GM18861 (cell line): ENCODE results near the gene LRRC7.

ENCODE experiments used
- ATAC-seq: cut with Tn5 transposase; IDR thresholded peaks from one replicate; pipeline ENCODE4 v1.9.1; 2021; ENCODE audit not compliant: unreplicated experiment

The LRRC7 gene

GRCh38 chr1:69765951-69766350 is 198.2 kb downstream of the LRRC7 start:
- no peak for ATAC-seq

GRCh38 chr1:69766431-69767180 is 198.9 kb downstream of the LRRC7 start:
- no peak for ATAC-seq

- ATAC-seq, result no peak
These were observed 208.8 kb downstream of the LRRC7 start for GRCh38 chr1:69776555-69776954.

DNA sequence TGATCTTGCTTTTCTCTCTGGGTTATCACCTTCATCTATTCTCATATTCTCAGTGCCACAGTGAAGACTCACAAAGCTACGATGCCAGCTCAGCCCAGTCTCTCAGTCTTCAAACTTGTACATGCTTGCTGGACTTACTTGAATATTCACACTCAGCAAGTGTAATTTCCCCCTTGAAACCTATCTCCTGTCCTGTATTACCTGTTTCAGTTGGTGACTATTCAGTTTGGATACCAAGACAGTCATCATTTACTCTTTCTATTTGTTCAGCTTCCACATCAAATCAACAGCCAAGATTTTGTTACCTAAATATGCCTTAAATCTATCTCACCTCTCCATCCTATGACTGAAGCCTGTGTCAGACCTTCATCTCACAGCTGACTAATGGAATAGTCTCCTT is 209.7 kb downstream of the LRRC7 start:
- ATAC-seq, result no peak

DNA sequence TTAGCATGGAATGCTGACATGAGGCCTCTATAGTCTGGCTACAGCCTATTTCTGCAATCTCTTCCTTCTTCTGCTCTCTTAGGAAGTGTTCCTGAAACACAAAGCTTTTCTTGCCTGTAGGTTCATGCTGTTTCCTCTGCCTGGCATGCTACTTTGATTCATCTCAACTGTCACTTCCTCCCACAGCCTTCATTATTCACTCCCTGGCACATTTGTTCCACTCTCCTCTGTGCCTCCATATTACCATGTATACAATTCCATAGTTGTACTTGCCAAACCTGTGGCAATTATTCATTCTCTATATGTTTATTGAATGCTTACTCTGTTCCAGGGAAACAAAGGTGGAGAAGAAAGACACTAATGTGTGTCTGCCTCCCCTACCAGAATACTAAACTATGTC is 210.2 kb downstream of the LRRC7 start:
- ATAC-seq, result no peak

GRCh38 chr1:69787151-69787550 is 219.4 kb downstream of the LRRC7 start:
- no peak for ATAC-seq

DNA sequence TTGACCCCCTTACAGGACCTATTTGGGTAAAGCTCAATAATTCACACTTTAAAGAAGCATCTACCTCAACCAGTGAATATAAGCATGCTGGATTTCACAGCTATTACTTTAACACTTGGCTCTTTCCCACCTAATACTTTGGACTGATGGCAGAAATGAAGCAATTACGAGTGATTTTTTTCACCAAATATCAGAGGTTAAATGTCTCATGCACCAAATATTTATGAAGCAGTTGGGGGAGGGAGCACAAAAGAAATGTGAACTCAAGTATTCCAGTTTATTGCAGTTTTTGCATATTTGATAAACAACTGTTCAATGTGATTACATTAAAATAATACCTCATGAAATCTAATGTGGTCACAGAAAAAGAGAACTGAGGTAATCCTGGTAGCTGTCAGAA is 223.6 kb downstream of the LRRC7 start:
- no peak for ATAC-seq

GRCh38 chr1:69794831-69795230 is 227.1 kb downstream of the LRRC7 start:
- no peak for ATAC-seq

GRCh38 chr1:69814926-69815325 is 247.2 kb downstream of the LRRC7 start:
- ATAC-seq, result no peak

- no peak for ATAC-seq
These were observed 257.2 kb downstream of the LRRC7 start for GRCh38 chr1:69824932-69825331.

DNA sequence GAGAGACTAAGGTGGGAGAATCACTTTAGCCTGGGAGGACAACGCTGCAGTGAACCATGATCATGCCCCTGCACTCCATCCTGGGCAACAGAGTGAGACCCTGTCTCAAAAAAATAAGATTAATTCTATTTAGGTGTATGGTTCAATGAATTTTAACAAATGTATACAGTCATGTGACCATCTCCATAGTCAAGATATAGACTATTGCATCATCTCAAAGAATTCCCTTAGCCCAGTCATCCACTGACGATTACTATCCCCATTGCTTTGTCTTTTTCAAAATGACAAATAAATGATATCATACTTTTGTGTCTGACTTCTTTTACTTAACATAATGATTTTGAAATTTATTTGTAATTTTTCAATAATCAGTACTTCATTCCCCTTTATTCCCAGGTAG is 260.0 kb downstream of the LRRC7 start:
- ATAC-seq, result no peak

GRCh38 chr1:69833536-69833935 is 265.8 kb downstream of the LRRC7 start:
- ATAC-seq, result no peak

GRCh38 chr1:69834336-69834735 is 266.6 kb downstream of the LRRC7 start:
- no peak for ATAC-seq

DNA sequence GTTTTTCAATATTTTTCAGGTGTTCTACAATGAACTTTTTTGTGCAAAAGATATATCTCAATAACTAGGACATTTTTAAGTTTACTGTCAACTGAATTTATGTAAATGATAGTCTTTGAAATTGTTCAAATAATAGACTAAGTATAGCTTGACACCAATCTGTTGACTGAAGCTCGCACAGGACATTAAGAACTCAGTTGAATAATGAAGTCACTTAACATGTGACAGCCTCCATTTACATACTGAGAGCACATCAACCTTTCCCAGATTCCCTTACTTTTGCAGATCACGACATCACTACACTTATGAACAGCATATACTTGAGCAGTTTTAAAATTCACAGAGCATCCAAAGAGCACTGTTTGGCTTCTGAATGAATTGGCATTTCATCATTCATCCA is 268.2 kb downstream of the LRRC7 start:
- ATAC-seq, result no peak

DNA sequence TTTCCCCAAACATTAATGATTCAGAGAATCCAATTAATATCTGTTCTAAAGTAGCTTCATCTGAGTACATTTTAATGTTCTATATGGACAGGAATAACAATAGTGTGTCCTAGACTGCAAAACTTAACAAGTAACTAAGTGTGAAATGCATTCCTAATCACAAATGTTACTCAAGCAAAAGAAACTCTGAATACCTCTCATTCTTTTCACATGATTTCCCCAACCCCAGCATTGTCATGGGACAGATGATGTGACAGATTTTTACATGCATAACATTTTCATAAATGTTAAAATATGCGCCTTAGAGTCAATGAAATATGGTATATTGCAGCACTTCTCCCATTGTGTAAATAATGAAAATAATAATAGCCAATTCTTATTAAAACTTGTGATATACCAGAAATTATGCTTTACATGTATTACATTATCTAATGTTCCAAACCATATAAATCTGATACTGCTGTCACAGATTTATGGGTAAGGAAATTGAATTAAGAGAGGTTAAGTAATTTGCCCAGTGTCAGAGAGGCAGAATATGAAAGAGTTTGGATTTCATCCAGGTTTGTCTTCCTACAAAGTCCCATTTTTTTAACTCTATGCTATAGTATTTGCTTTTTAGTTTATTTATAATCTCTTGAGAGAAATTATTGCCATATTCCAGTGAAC is 269.4 kb downstream of the LRRC7 start:
- ATAC-seq, result no peak

DNA sequence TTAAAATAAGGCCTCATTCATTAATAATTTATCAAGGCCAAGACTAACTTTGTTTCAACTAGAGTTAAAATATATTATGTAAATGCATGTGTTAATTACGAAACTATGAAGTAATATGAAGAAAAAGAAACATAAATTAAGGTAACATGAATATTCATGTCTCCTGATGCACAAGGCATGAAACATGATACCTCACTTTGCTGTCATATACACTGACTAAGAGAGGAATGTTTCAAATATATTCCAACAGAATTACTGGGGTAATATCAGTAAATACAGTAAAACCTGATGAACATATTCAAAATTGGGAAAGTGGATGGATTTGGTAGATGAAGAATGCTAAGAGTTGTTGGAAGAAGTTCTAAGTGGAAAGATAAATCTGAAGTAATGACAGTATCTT is 274.6 kb downstream of the LRRC7 start:
- ATAC-seq, result no peak

- ATAC-seq, result no peak
These were observed 277.9 kb downstream of the LRRC7 start for GRCh38 chr1:69845655-69846054.

- ATAC-seq, result no peak
These were observed 278.5 kb downstream of the LRRC7 start for GRCh38 chr1:69846267-69846666.

DNA sequence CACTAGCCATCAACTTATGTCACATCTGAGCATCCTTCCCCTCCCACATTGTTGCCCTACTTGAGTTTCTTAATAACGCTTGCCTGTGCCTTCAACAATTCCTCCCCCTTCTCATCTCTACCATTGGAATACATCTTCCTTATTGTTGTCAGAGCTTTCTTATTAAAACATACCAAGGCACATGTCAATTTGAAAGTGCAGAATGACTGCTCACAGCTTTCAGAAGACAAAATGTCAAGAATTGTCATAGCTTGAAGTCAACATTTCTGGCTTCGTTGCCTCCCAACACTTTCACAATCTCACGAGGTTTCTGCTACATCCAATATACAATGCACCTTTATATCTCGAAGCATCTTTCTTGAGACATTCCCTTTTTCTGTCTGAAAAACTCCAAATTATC is 279.9 kb downstream of the LRRC7 start:
- ATAC-seq, result no peak

GRCh38 chr1:69852151-69852550 is 284.4 kb downstream of the LRRC7 start:
- no peak for ATAC-seq

DNA sequence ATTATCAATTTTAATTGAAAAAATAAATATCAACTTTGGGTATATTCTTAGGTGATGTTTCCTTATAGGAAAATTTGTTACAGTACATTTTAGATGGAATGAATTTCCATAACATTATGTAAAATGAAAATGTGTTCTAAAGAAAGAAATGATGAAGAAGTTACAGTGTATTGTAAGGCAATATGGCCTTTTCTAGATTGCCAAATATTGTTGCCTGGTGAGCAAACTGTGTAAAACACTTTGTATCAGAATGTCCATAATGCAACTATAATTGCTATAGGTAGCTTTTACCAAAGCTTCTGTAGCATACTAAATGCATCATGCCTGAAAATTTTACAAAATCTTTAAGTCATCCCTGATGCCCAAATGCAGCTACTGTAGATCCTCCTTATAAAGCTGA is 285.0 kb downstream of the LRRC7 start:
- no peak for ATAC-seq

DNA sequence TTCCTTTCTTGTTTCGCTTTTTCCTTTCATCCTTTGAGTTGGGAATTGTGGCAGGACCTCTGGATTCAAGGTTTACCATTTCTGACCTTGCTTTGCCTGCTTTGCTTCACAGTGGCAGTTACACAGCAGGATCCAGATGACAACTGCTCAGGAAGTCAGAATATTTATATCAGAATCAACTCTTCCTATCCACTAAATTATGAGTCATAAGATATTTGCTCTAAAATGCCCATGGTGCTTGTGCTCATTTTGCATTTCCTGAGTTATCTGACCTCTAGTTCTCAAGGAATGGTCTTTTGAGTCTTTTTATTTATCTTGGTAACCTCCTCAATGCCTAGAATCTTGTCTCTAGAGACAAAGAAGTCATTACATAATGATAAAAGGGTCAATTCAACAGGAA is 290.8 kb downstream of the LRRC7 start:
- no peak for ATAC-seq

- ATAC-seq, result no peak
These were observed 293.9 kb downstream of the LRRC7 start for GRCh38 chr1:69861641-69862040.
